GM19351 (cell line): ENCODE results near the gene KLHL40.

Experiments used
- ATAC-seq: cut with Tn5 transposase; IDR thresholded peaks from one replicate; pipeline ENCODE4 v1.9.1; 2021; ENCODE audit warnings: mild to moderate bottlenecking, moderate library complexity; ENCODE audit not compliant: unreplicated experiment

KLHL40 gene

DNA sequence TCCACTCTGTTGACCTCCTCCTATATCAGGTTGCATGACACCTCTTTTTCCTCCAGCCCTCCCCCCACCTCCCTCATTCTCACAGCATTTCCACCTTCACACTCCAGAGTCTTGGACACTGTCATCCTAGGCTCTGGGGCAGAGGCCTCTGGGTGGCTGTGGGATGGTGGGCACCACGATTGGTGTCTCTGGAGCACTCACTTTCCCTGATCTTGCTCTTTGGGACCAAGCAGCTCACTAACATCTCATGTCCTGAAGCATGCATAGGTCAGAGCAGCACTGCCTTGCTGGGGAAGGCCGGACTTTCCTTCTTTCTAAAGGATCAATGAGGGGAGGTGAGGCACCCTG lies 16.9 kb upstream of the KLHL40 start:
- no peak for ATAC-seq

DNA sequence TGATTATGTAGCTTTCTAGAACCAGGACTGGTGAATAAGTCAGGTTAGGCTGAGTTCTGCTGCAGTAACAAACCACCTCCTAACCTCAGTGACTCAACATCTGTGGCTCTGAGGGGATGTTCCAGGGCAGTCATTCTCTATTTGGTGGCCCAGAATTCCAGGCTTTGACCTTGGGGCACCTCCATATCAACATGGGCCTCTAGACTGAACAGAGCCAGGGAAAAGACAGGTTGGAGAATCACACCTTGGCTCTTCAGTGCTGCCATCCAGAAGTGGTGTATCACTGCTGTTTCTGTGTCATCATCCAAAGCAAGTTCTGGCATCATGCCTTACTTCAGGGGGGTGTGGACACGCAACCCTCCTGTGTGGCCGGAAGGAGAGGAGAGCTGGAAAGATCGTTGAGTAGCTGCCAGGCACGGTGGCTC lies 16.5 kb upstream of the KLHL40 start:
- ATAC-seq: no peak

DNA sequence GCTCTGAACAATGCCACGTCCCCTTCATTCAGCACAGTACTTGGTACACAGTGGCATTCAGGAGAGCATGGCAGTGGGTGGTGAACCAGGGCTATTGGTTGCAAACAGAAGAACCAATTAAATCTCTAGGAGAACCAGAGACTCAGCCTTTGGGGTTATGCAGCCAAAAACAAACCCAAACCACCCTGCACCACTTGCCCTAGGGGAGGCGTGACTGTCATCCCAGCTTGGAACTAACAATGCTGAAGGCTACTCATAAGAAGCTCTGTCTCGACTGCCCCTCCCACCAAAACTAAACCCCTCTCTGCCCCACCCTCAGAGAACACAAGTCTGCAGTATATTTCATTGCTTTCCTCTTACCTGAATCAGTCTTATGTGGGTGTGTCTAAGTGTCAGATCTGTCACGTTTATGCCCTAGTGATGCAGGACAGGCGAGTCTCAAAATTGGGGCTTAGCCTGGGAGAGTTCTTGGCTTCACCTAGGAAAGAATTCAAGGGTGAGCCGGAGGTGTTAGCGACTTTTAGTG lies 15.2 kb upstream of the KLHL40 start:
- ATAC-seq: no peak

GRCh38 chr3:42670670-42671069 lies 14.7 kb upstream of the KLHL40 start:
- ATAC-seq: no peak

DNA sequence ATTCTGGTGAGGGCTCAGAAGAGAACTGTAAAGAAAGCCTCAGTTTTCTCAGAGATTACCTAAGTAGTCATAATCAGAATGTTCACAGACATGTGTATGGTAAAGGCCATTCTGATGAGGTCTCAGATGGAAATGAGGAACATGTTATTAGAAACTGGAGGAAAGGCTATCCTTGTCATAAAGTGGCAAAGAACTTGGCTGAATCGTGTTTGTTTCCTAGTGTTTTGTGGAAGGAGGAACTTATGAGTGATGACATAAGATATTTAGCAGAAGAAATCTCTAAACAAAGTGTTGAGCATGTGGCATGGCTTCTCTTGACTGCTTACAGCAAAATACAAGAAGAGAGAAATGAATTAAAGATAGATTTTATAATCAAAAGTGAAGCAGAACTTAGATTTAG lies 12.8 kb upstream of the KLHL40 start:
- ATAC-seq: no peak

- no peak for ATAC-seq
Measured at GRCh38 chr3:42673082-42673481, 12.3 kb upstream of the KLHL40 start.

DNA sequence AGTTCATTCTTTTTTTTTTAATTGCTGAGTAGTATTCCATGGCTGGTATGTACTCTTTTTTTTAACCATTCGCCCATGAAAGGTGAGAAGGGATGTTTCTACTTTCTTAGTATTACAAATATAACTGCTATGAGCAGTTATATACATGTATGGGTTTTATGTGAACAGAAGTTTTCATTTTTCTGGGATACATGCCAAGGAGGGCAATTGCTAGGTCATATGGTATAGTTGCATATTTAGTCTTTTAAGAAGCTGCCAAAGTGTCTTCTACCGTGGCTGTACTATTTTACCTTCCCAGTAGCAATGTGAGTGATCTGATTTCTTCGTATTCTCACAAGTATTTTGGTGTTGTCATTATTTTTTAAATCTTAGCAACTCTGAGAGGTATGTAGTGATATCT lies 11.2 kb upstream of the KLHL40 start:
- ATAC-seq: no peak

- no peak for ATAC-seq
Measured at GRCh38 chr3:42675909-42676308, 9.4 kb upstream of the KLHL40 start.

- no peak for ATAC-seq
Measured at GRCh38 chr3:42678447-42678846, 6.9 kb upstream of the KLHL40 start.

GRCh38 chr3:42680271-42680670 lies 5.1 kb upstream of the KLHL40 start:
- no peak for ATAC-seq

DNA sequence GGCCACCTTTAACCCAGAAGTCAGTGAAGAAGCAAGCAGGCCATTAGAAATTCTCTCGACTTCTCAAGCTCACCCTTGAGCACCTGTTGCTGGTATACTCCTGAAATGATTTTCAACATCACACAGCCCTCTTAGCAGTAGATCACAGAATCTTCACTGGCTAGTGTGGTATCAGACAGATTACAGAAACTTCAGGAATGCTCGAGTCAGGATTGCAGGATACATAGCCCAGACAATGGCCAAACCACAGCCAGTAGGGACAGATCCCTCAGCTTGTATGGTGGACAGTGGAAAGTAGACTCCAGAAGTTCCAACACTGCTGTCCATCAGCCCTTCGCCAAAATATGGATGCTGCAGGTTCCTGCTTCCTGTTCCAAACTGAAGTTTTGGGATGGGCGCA lies 4.5 kb upstream of the KLHL40 start:
- no peak for ATAC-seq

- no peak for ATAC-seq
Measured at GRCh38 chr3:42681361-42682038, 3.8 kb upstream of the KLHL40 start.

DNA sequence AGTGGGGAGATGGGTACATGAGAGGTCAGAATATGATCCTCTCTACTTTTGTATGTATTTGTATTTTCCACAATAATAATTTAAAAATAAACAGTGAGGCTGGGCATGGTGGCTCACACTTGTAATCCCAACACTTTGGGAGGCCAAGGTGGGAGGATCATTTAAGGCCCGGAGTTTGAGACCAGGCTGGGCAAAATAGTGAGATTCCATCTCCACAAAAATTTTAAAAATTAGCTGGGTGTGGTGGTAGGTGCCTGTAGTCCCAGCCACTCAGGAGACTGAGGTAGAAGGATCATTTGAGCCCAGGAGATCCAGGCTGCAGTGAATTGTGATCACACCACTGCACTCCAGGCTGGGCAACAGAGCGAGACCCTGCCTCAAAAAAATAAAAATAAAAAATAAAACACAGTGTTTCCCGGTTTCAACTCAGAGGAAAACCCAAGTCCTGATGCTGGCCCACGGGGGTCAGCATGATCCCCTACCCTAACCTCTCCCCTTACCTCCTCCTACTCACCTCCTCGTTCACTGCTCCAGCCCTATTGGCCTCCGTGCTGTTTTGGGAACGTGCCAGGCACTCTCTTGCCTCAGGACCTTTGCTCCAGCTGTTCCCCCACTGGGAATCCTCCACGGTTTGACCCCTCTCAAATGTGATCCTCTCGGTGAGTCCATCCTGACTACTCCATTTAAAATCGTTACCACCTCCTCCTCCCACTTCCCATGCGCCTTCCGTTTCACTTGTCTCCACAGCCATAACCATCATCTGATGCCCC lies 2.9 kb upstream of the KLHL40 start:
- ATAC-seq: no peak

DNA sequence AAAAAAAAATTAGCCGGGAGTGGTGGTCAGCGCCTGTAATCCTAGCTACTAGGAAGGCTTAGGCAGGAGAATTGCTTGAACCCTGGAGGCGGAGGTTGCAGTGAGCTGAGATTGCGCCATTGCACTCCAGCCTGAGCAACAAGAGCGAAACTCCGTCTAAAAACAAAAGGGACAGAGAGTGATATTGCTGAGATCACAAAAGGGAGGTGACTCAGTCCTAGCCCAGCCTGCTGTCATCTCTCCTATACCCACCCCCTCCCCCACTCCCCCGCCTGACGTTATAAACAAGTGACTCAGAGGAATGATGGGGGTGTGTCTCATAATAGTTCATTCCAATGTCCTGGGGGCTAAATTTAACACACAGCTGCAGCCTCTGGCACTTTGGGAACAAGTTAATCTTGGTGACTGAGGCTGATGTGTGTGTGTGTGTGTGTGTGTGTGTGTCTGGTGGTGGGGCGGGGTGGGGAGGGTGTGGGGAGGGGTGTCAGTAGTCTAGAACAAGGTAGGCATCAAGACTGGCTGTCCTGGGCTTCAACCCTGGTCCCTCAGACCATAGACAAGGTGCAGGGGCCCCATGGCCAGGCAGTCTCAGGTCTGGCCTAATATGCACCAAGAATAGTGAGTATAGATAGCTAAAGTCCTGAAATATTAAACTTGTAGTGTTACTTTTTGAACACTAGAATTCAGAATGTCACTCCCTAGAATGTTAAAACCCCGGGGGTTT lies 1.3 kb upstream of the KLHL40 start:
- ATAC-seq: no peak

- no peak for ATAC-seq
Measured at GRCh38 chr3:42684632-42685362, 540 bp upstream of the KLHL40 start.

DNA sequence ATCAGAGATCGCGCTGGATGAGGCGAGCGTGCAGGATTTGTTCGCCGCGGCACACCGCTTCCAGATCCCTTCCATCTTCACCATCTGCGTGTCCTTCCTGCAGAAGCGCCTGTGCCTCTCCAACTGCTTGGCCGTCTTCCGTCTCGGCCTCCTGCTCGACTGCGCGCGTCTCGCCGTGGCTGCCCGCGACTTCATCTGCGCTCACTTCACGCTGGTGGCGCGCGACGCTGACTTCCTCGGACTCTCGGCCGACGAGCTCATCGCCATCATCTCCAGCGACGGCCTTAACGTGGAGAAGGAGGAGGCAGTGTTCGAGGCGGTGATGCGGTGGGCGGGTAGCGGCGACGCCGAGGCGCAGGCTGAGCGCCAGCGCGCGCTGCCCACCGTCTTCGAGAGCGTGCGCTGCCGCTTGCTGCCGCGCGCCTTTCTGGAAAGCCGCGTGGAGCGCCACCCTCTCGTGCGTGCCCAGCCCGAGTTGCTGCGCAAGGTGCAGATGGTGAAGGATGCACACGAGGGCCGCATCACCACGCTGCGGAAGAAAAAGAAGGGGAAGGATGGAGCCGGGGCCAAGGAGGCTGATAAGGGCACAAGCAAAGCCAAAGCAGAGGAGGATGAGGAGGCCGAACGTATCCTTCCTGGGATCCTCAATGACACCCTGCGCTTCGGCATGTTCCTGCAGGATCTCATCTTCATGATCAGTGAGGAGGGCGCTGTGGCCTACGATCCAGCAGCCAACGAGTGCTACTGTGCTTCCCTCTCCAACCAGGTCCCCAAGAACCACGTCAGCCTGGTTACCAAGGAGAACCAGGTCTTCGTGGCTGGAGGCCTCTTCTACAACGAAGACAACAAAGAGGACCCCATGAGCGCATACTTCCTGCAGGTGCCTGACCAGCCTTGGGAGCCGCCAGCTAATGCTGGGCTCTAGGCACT lies 819 bp downstream of the KLHL40 start:
- ATAC-seq: no peak

- ATAC-seq: no peak
Measured at GRCh38 chr3:42686832-42687650, 1.7 kb downstream of the KLHL40 start.

DNA sequence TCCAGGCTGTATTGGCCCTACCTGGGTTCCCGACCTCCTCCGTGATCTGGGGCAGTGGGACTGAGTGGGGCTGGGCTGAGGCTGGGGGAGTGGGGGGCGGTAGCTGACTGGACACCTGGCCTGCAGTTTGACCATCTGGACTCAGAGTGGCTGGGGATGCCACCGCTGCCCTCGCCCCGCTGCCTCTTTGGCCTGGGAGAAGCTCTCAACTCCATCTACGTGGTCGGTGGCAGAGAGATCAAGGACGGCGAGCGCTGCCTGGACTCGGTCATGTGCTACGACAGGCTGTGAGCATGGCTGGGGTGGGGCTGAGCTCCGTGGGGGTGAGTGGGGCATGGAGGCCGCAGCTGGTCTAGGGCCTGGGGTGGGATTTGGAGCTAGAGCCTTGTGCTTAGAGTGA lies 2.7 kb downstream of the KLHL40 start:
- no peak for ATAC-seq
